ENCODE results near the gene GNAQ. TPM values are rescaled to one million over a fixed set of nuclear protein-coding genes. Genes with fewer than 3 reads are reported as not detected.

The GNAQ gene
- total and polyA plus RNA-seq, 2 donors from 2014 or later, result 16.2 to 83.4 TPM

GRCh38 chr9:77887662-77888061, 143.9 kb downstream of the GNAQ start:
- no peak for DNase-seq
- H3K4me1 ChIP-seq (ENCODE audit: control insufficient read depth in 2 of 3, insufficient read depth in 2 of 3, low read depth in 1 of 3, low read length in 3 of 3), result peaks cover 0 to 6% (median 5%) of the 10 kb centered on the region in 3 donors
- no peaks in the 10 kb centered on the region for H3K9me3 ChIP-seq (ENCODE audit: control insufficient read depth in 2 of 3, insufficient read depth in 1 of 3, low read length in 3 of 3)
- intact Hi-C loops (cut with DNase I), result no loop called here
- TF ChIP-seq CTCF (IDR thresholded peaks at IDR 0.05; ENCODE audit: borderline replicate concordance, extremely low read depth, insufficient read depth), result no peak
- FAIRE-seq, result no peak
- no peak overlapping the region for H3K4me3 ChIP-seq (ENCODE audit: low read length in 3 of 3)
- H3K27me3 ChIP-seq (ENCODE audit: control insufficient read depth, insufficient read depth, low read length), result no peaks in the 10 kb centered on the region
- H3K36me3 ChIP-seq (ENCODE audit: control insufficient read depth in 2 of 3, insufficient read depth in 3 of 3, low read length in 3 of 3), result no peaks in the 10 kb centered on the region
- H3K27ac ChIP-seq (ENCODE audit: low read depth in 2 of 2, low read length in 2 of 2), result no peak overlapping the region
- no peak overlapping the region for H3K9ac ChIP-seq (ENCODE audit: low read length in 3 of 3)

GRCh38 chr9:77885104-77885672, 146.4 kb downstream of the GNAQ start:
- Histone ChIP-seq H3K27me3 (ENCODE audit: control insufficient read depth, insufficient read depth, low read length) (no peaks in the 10 kb centered on the region), H3K36me3 (ENCODE audit: control insufficient read depth in 2 of 3, insufficient read depth in 3 of 3, low read length in 3 of 3) (no peaks in the 10 kb centered on the region), H3K4me3 (ENCODE audit: low read length in 3 of 3) (no peak overlapping the region), H3K27ac (ENCODE audit: low read depth in 2 of 2, low read length in 2 of 2) (no peak overlapping the region), H3K9ac (ENCODE audit: low read length in 3 of 3) (no peak overlapping the region), H3K9me3 (ENCODE audit: control insufficient read depth in 2 of 3, insufficient read depth in 1 of 3, low read length in 3 of 3) (no peaks in the 10 kb centered on the region), H3K4me1 (ENCODE audit: control insufficient read depth in 2 of 3, insufficient read depth in 2 of 3, low read depth in 1 of 3, low read length in 3 of 3) (peaks cover 0 to 9% (median 5%) of the 10 kb centered on the region in 3 donors)
- FAIRE-seq (no peak), DNase-seq (peak in 2 of 5 donors; percentile 16 to 33)
- intact Hi-C loops (cut with DNase I), result no loop called here
- no peak for TF ChIP-seq CTCF (IDR thresholded peaks at IDR 0.05; ENCODE audit: borderline replicate concordance, extremely low read depth, insufficient read depth)

- Histone ChIP-seq H3K4me3 (ENCODE audit: low read length in 3 of 3) (no peak overlapping the region), H3K9me3 (ENCODE audit: control insufficient read depth in 2 of 3, insufficient read depth in 1 of 3, low read length in 3 of 3) (no peaks in the 10 kb centered on the region), H3K27ac (ENCODE audit: low read depth in 2 of 2, low read length in 2 of 2) (no peak overlapping the region), H3K36me3 (ENCODE audit: control insufficient read depth in 2 of 3, insufficient read depth in 3 of 3, low read length in 3 of 3) (no peaks in the 10 kb centered on the region), H3K27me3 (ENCODE audit: control insufficient read depth, insufficient read depth, low read length) (no peaks in the 10 kb centered on the region), H3K9ac (ENCODE audit: low read length in 3 of 3) (no peak overlapping the region), H3K4me1 (ENCODE audit: control insufficient read depth in 2 of 3, insufficient read depth in 2 of 3, low read depth in 1 of 3, low read length in 3 of 3) (peaks cover 0 to 9% (median 5%) of the 10 kb centered on the region in 3 donors)
- intact Hi-C loops (cut with DNase I), result no loop called here
- no peak for DNase-seq
- no peak for FAIRE-seq
- no peak for TF ChIP-seq CTCF (IDR thresholded peaks at IDR 0.05; ENCODE audit: borderline replicate concordance, extremely low read depth, insufficient read depth)
These were observed 147.5 kb downstream of the GNAQ start for GRCh38 chr9:77883846-77884771.
